C4-2B (cell line): Measurements from ENCODE around the gene UCHL3.

Experiments used
- CTCF ChIP-seq: fragments of 450-650 bp; conservative IDR thresholded peaks from 2 replicates; pipeline ENCODE4 v1.5.1; 2017; ENCODE audit warnings: mild to moderate bottlenecking
- ZFX ChIP-seq: fragments of 450-650 bp; IDR thresholded peaks from 2 replicates; pipeline ENCODE4 v1.6.1; 2017

GRCh38 chr13:75549262-75550158, at the start of gene UCHL3:
- TF ChIP-seq CTCF, result peak; percentile 83
- no peak for TF ChIP-seq ZFX
